MG63 (cell line): ENCODE data around the gene PTPN20. TPM values are rescaled to one million over a fixed set of nuclear protein-coding genes. Genes with fewer than 3 reads are reported as not detected.

ENCODE experiments used
- DNase-seq: peaks from one replicate; pipeline ENCODE4 v3.0.0-alpha.2; 2020
- H3K27me3 ChIP-seq: fragments of 250-450 bp; sonication (Bioruptor Pico); 2 replicates; pipeline ENCODE4 v1.5.1; 2020; ENCODE audit warnings: mild to moderate bottlenecking, moderate library complexity
- H3K36me3 ChIP-seq: fragments of 250-450 bp; sonication (Bioruptor Pico); 2 replicates; pipeline ENCODE4 v1.5.1; 2020; ENCODE audit warnings: mild to moderate bottlenecking, moderate library complexity
- H3K4me3 ChIP-seq: fragments of 250-450 bp; sonication (Bioruptor Pico); 2 replicates; pipeline ENCODE4 v1.5.1; 2020; ENCODE audit warnings: mild to moderate bottlenecking, moderate library complexity
- H3K9me3 ChIP-seq: fragments of 250-450 bp; sonication (Bioruptor Pico); 2 replicates; pipeline ENCODE4 v1.5.1; 2020; ENCODE audit warnings: mild to moderate bottlenecking, moderate library complexity
- total RNA-seq: library from RNA; depleted of rRNA; stranded (reverse); fragments of >200 nt; shearing (Covaris generic); gene quantifications from 2 replicates; pipeline ENCODE4 v1.2.3, GENCODE V29; 2014; ENCODE audit warnings: low replicate concordance

PTPN20 gene
- total RNA-seq, 1 experiment from 2014 or later: not detected

DNA sequence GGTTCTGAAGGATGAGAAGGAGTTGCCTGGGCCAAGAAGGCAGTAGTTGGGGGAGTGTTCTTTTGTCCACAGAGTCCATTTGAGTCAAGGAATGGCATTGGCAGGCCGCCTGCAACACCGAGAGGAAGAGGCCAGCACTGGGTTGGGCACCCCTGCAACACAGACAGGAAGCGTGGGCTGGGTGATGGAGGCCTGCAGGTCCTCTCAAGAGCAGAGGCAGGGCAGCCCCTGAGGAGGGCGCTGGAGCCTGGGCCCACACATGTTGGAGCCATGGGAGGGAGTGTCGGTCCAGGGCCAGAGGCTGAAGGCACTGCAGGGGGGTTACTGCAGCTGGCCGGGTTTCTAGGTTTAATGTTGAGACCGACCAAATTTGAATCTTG is 137.3 kb downstream of the PTPN20 start:
- DNase-seq: peak; percentile 64
- no peak overlapping the region for H3K4me3 ChIP-seq
- no peaks in the 10 kb centered on the region for H3K9me3 ChIP-seq
- no peaks in the 10 kb centered on the region for H3K27me3 ChIP-seq
- no peaks in the 10 kb centered on the region for H3K36me3 ChIP-seq

DNA sequence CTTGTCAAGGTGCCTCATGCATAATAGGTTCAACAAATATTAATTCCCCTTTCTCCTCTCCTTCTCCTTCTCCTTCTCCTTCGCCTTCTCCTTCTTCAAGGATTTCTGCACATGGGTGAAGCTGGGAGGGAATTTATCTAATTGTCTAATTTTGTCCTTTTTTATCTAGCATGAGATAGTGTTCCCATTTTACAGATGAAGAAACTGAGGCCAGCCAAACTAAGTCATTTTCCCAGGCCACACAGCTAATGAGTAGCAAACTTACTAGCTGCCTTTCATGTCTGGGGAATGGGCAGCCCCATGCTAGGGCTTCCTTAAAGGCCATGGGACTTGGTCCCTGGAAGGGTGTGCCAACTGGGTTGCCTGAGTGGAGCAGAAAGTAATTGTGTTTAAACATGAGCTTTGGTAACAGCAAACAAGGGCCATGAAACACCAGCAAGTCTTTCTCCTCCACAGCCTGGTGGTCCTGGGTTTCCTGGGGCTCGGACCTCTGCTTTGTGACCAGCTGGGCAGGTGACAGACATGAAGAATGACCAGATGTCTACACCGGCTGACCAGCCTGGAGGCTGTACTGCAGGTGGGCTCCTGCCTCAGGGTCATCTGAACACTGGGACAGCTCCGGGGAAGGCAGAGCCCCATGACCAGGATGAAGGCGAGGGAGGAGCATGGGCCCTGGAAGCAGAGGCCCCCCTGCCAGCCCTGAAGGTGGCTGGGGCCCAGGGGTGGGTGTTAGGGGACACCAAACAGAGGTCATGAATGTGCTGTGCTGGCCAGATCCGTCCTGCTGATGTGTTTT is 138.0 kb downstream of the PTPN20 start:
- no peaks in the 10 kb centered on the region for H3K27me3 ChIP-seq
- H3K36me3 ChIP-seq: no peaks in the 10 kb centered on the region
- no peaks in the 10 kb centered on the region for H3K9me3 ChIP-seq
- no peak overlapping the region for H3K4me3 ChIP-seq
- DNase-seq: no peak

GRCh38 chr10:47049906-47050305 is 138.7 kb downstream of the PTPN20 start:
- H3K27me3 ChIP-seq: no peaks in the 10 kb centered on the region
- no peaks in the 10 kb centered on the region for H3K9me3 ChIP-seq
- no peak for DNase-seq
- H3K36me3 ChIP-seq: no peaks in the 10 kb centered on the region
- H3K4me3 ChIP-seq: no peak overlapping the region

GRCh38 chr10:47050618-47051455 is 139.6 kb downstream of the PTPN20 start:
- Histone ChIP-seq H3K9me3 (no peaks in the 10 kb centered on the region), H3K36me3 (no peaks in the 10 kb centered on the region), H3K27me3 (no peaks in the 10 kb centered on the region), H3K4me3 (no peak overlapping the region)
- no peak for DNase-seq

DNA sequence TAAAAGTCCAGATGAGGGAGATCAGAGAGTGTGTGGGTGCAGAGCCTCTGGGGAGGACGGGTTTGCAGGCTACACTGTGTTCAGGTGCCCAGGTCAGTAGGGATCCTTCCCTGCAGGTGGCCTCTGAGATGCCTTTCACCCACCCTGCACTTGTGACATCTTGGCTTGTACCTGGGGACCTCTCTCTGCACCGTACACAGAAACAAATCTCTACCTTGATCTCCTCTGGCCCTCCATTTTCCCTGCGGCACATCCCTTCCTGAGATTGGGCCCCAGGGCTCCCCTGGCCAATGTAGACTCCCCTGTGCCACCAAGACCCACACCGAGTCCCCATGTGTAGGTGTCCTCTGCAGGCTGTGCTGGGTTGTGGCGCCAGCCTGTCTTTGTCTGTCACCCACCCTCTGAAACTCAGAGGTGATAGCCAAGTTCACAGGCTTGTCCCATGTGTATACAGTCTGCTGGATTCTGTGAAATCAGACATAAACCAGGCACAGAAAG is 140.6 kb downstream of the PTPN20 start:
- Histone ChIP-seq H3K36me3 (no peaks in the 10 kb centered on the region), H3K27me3 (no peaks in the 10 kb centered on the region), H3K4me3 (no peak overlapping the region), H3K9me3 (no peaks in the 10 kb centered on the region)
- no peak for DNase-seq
